Sigmoid colon (tissue), 3 donors: ENCODE results near the gene TMEM33.

Experiments used
- POLR2A ChIP-seq, 2 donors: fragments of 450-650 bp; IDR thresholded peaks; one replicate each; pipeline ENCODE4 v1.6.1; 2016; ENCODE audit warnings: antibody characterized with exemption in 2 of 2, mild to moderate bottlenecking in 2 of 2, moderate library complexity in 2 of 2
- TF ChIP-seq, protein P1 (sequence below), 4 experiments: fragments of 450-650 bp in 3 of 4; fragments of 200-600 bp in 1 of 4; IDR thresholded peaks; one replicate each; pipeline ENCODE4 v1.5.1; 2016 to 2019; ENCODE audit warnings: antibody characterized with exemption in 4 of 4, mild to moderate bottlenecking in 3 of 4, moderate library complexity in 2 of 4

DNA sequence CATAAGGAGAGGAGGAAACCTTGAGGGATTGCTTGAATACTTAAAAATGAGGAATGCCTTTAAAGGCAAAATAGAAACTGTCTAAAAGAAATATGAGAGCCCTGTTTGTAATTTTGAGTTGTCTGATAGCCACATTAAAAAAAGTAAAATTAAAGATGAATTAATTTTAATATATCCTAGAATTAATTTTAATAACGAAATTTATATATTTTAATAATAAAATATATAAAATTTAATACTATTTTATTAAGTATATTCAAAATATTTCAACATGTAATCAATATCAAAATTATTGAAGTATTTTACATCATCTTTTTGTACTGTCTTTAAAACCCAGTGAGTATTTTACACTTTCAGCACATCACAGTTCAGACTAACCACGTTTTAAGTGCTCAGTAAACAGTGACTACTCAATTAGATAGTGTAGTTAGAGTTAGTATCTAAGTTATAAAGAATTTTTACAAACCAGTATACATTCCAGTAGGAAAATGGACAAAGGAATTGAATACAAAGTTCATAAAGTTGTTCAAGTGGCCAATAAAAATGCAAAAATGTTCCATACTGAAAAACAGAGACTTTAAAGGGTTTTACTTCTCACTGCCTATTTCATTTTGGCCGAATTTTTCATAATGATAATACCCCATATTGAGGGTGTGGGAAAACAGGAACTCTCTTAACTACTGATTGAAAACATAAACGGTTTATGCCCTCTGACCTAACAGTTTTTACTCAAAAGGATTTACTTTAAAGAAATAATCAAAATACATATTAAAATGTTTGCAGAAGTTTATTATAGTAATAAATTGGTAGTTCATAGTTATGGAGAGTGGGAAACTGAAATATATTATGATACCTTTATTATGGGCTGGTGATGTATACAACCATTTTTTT is 58.0 kb downstream of the TMEM33 start:
- TF ChIP-seq, protein P1, sequence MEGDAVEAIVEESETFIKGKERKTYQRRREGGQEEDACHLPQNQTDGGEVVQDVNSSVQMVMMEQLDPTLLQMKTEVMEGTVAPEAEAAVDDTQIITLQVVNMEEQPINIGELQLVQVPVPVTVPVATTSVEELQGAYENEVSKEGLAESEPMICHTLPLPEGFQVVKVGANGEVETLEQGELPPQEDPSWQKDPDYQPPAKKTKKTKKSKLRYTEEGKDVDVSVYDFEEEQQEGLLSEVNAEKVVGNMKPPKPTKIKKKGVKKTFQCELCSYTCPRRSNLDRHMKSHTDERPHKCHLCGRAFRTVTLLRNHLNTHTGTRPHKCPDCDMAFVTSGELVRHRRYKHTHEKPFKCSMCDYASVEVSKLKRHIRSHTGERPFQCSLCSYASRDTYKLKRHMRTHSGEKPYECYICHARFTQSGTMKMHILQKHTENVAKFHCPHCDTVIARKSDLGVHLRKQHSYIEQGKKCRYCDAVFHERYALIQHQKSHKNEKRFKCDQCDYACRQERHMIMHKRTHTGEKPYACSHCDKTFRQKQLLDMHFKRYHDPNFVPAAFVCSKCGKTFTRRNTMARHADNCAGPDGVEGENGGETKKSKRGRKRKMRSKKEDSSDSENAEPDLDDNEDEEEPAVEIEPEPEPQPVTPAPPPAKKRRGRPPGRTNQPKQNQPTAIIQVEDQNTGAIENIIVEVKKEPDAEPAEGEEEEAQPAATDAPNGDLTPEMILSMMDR (IDR thresholded peaks at IDR 0.05) = no peak
- TF ChIP-seq POLR2A (IDR thresholded peaks at IDR 0.05) = no peak
